ENCODE data around the gene C2CD4A. TPM values are rescaled to one million over a fixed set of nuclear protein-coding genes. Genes with fewer than 3 reads are reported as not detected.

C2CD4A gene
- total and polyA plus RNA-seq, 2 of the 4 experiments (the other 2 are of a cell fraction): not detected

- ChIA-PET POLR2A (ENCODE audit: unreplicated experiment) (no interaction called here), CTCF (interaction anchor here (0.6 to 1.9 kb wide), 2 partner anchors 25 to 262 kb away, joined by 4 to 8 read pairs; partner anchors contain the start of gene VPS13C)
- H3K4me1 ChIP-seq (ENCODE audit: control insufficient read depth, insufficient read depth, low read length): peaks cover 4% of the 10 kb centered on the region; the same call in 1 of the 2 replicates
- ATAC-seq (ENCODE audit: low read depth) (peak; percentile 91), DNase-seq (peak; percentile 75)
- peak overlapping the region in 1 of 2 experiments; percentile 4; a peak in 1 of 4 replicates for H4K8ac ChIP-seq (ENCODE audit: low read depth in 2 of 2, low read length in 2 of 2)
- H3K4me3 ChIP-seq (ENCODE audit: insufficient read depth, low read depth, low read length): no peak overlapping the region
- no peak overlapping the region for H3K56ac ChIP-seq (ENCODE audit: extremely low read depth, insufficient read depth, low read length)
- peak overlapping the region; percentile 5; the same call in 1 of the 2 replicates for H2AK5ac ChIP-seq (ENCODE audit: low read depth, low read length)
- H2AFZ ChIP-seq (replicated peaks; ENCODE audit: low read length, poor library complexity): no peak overlapping the region
- H3K4me2 ChIP-seq (ENCODE audit: low read depth, low read length): peak overlapping the region; percentile 85
- TF ChIP-seq MAFK (IDR thresholded peaks at IDR 0.05; ENCODE audit: low read depth, low read length): no peak
- TF ChIP-seq FOS (IDR thresholded peaks at IDR 0.05; ENCODE audit: low read depth, low read length): 0 out of 2 replicates have a peak, but pooled peaks have one; percentile 8
- TF ChIP-seq RCOR1 (IDR thresholded peaks at IDR 0.05; ENCODE audit: insufficient replicate concordance, low read length): no peak
- no peak for TF ChIP-seq BHLHE40 (IDR thresholded peaks at IDR 0.05; ENCODE audit: low read depth, low read length)
- TF ChIP-seq CTCF (conservative IDR thresholded peaks at IDR 0.05; ENCODE audit: low read depth, low read length): no peak
- no peak for TF ChIP-seq CEBPB (IDR thresholded peaks at IDR 0.05; ENCODE audit: low read depth, low read length)
- TF ChIP-seq USF2 (IDR thresholded peaks at IDR 0.05; ENCODE audit: low read depth, low read length): no peak
- no peak for TF ChIP-seq CHD1 (IDR thresholded peaks at IDR 0.05; ENCODE audit: low read depth, low read length)
- 0 out of 2 replicates have a peak, but pooled peaks have one; percentile 32 for TF ChIP-seq MXI1 (IDR thresholded peaks at IDR 0.05; ENCODE audit: borderline replicate concordance, low read depth, low read length)
- 0 out of 2 replicates have a peak, but pooled peaks cover 3% of the 10 kb centered on the region for H3K9me1 ChIP-seq (ENCODE audit: insufficient read depth, low read length)
- in situ Hi-C loops (cut with MboI; ENCODE audit: low sequenced_read_pairs) (no loop called here), intact Hi-C loops (cut with micrococcal nuclease) (no loop called here), dilution Hi-C loops (cut with HindIII; ENCODE audit: low sequenced_read_pairs, unreplicated experiment) (no loop called here)
- peak overlapping the region; percentile 5 for H2BK5ac ChIP-seq (ENCODE audit: low read depth, low read length, poor library complexity, severe bottlenecking)
- H3K18ac ChIP-seq (ENCODE audit: low read depth, low read length): no peak overlapping the region
- no peaks in the 10 kb centered on the region for H3K36me3 ChIP-seq (ENCODE audit: control insufficient read depth, insufficient read depth, low read length)
- H3K9ac ChIP-seq (ENCODE audit: low read depth, low read length): no peak overlapping the region
- no peak overlapping the region for H3K27ac ChIP-seq (ENCODE audit: insufficient read depth, low read length)
- peaks cover 0 to 3% of the 10 kb centered on the region in 2 experiments; a peak in 1 of 4 replicates for H3K79me1 ChIP-seq (ENCODE audit: low read depth in 1 of 2, low read length in 2 of 2)
- WGBS, 2 experiments (ENCODE audit: extremely low coverage in 2 of 2, insufficient read length in 1 of 2): no CpG with 5 or more reads among the region's 2 CpGs
- no peak overlapping the region; the same call in 2 of the 3 replicates for H2BK15ac ChIP-seq (ENCODE audit: low read depth, low read length)
- H3K27me3 ChIP-seq (ENCODE audit: control insufficient read depth, insufficient read depth, low read length): no peaks in the 10 kb centered on the region
- no peak overlapping the region for H2AK9ac ChIP-seq (replicated peaks; ENCODE audit: low read depth, low read length, poor library complexity)
- no peaks in the 10 kb centered on the region for H4K20me1 ChIP-seq (ENCODE audit: insufficient read depth, low read length)
- BruUV-seq (replicated peaks): no TSS peak
- no peak overlapping the region for H4K5ac ChIP-seq (ENCODE audit: low read depth, low read length)
- peak overlapping the region; percentile 48; the same call in 1 of the 2 replicates for H2BK120ac ChIP-seq (ENCODE audit: low read depth, low read length)
- peak overlapping the region; percentile 57 for H2BK20ac ChIP-seq (ENCODE audit: low read depth, low read length)
- no peak overlapping the region for H3K23ac ChIP-seq (ENCODE audit: low read depth, low read length)
- H3K4ac ChIP-seq (ENCODE audit: low read depth, low read length): peak overlapping the region; percentile 51; the same call in 1 of the 2 replicates
- H3K9me3 ChIP-seq (ENCODE audit: control insufficient read depth, insufficient read depth, low read length): no peaks in the 10 kb centered on the region
- H4K91ac ChIP-seq (ENCODE audit: insufficient read depth, low read depth, low read length): no peak overlapping the region
- peak overlapping the region; percentile 47; the same call in 1 of the 2 replicates for H3K14ac ChIP-seq (replicated peaks; ENCODE audit: low read depth, low read length)
These were observed 31.4 kb upstream of the C2CD4A start for GRCh38 chr15:62035256-62035924.

All from IMR-90 (cell line).